ENCODE data around the gene TBX6.

DNA sequence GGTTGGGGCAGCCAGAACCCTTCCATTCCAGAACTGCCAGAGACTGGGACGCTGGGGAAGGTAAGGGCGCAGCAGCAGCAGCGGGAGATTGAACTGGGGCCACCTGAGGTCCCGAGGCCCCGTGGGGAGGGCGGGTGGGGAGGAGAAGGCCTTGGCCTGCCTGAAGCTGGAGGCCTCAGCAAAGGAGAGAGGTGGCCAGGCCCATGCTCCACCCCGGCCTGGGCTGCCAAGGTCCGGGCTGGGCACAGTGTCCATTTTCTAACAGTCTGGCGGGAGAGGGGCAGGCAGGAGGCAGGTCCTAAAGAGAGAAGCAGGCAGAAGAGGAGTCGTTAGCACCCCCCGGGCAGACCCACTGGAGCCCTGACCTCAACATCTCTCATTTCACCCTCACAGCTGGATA, 22.7 kb upstream of the TBX6 start:
- TF ChIP-seq, protein P1, sequence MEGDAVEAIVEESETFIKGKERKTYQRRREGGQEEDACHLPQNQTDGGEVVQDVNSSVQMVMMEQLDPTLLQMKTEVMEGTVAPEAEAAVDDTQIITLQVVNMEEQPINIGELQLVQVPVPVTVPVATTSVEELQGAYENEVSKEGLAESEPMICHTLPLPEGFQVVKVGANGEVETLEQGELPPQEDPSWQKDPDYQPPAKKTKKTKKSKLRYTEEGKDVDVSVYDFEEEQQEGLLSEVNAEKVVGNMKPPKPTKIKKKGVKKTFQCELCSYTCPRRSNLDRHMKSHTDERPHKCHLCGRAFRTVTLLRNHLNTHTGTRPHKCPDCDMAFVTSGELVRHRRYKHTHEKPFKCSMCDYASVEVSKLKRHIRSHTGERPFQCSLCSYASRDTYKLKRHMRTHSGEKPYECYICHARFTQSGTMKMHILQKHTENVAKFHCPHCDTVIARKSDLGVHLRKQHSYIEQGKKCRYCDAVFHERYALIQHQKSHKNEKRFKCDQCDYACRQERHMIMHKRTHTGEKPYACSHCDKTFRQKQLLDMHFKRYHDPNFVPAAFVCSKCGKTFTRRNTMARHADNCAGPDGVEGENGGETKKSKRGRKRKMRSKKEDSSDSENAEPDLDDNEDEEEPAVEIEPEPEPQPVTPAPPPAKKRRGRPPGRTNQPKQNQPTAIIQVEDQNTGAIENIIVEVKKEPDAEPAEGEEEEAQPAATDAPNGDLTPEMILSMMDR (IDR thresholded peaks at IDR 0.05): no peak
- no peak for TF ChIP-seq POLR2A (IDR thresholded peaks at IDR 0.05)
